SK-N-MC (cell line): ENCODE results near the gene SLCO1B1.
"Not testable (repeated sequence)": the region's sequence is repeated elsewhere in the genome, so short reads cannot be mapped to it uniquely, and the experiment has no call there.

Source experiments
- DNase-seq: peaks from one replicate; pipeline ENCODE4 v3.0.0-alpha.2; 2011; ENCODE audit warnings: low read depth, low spot score
- H3K27ac ChIP-seq: fragments of 200-600 bp; sonication (generic); 2 replicates; pipeline ENCODE4 v1.5.1; 2016; ENCODE audit warnings: mixed run types
- H3K36me3 ChIP-seq: fragments of 200-600 bp; sonication (generic); 2 replicates; pipeline ENCODE4 v1.6.1; 2017; ENCODE audit warnings: antibody characterized with exemption, low read length, mixed read lengths; ENCODE audit not compliant: insufficient read depth
- H3K4me3 ChIP-seq: fragments of 200-600 bp; sonication (generic); 2 replicates; pipeline ENCODE4 v1.5.1; 2016
- H3K9ac ChIP-seq: fragments of 200-600 bp; sonication (generic); 2 replicates; pipeline ENCODE4 v1.8.0; 2017; ENCODE audit warnings: mixed run types, mixed read lengths; ENCODE audit not compliant: insufficient read length
- H3K9me3 ChIP-seq: fragments of 200-600 bp; sonication (generic); 2 replicates; pipeline ENCODE4 v1.6.1; 2017; ENCODE audit warnings: low read depth, mild to moderate bottlenecking, antibody characterized with exemption, low read length, moderate library complexity, mixed read lengths
- EZH2 ChIP-seq: fragments of 200-600 bp; sonication (generic); IDR thresholded peaks from one replicate; pipeline ENCODE4 v1.6.1; 2017; ENCODE audit warnings: antibody characterized with exemption
- FOXP2 ChIP-seq: optimal IDR thresholded peaks from 2 replicates; pipeline ENCODE3; 2011; ENCODE audit warnings: mild to moderate bottlenecking, moderate library complexity; ENCODE audit not compliant: insufficient read depth; ENCODE audit errors: extremely low read length, control extremely low read depth
- POLR2AphosphoS5 ChIP-seq: IDR thresholded peaks from 2 replicates; pipeline ENCODE4 v1.6.1; 2012; ENCODE audit warnings: mild to moderate bottlenecking, low read depth, low read length, borderline replicate concordance

SLCO1B1 gene

DNA sequence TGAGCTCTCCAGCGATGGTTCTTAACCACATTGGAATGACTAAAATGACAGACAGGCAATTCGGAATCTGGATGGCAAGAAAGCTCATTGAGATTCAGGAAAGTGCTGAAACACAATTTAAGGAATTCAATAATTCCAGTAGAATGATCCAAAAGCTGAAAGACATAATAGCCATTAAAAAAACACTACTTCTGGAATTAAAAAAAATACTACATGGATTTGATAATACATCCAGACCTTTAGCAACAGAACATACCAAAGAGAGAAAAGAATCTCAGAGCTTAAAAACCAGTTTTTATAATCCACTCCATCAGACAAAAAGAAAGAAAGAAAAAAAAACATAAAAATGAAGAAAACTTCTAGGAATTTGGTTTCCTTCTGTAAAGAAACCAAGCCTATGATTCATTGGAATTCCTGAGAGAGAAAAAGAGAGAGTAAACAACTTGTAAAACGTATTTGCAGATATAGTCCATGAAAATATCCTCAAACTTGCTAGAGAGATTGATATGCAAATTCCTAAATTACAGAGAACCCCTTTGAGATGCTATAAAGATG lies 52.8 kb downstream of the SLCO1B1 start:
- Histone ChIP-seq H3K9ac (no peak overlapping the region), H3K9me3 (no peaks in the 10 kb centered on the region), H3K4me3 (no peak overlapping the region), H3K36me3 (no peaks in the 10 kb centered on the region), H3K27ac (no peak overlapping the region)
- DNase-seq = no peak
- TF ChIP-seq FOXP2 (no peak), EZH2 (no peak), POLR2AphosphoS5 (no peak)

GRCh38 chr12:21190016-21190415 lies 59.0 kb downstream of the SLCO1B1 start:
- no peaks in the 10 kb centered on the region for H3K9me3 ChIP-seq
- TF ChIP-seq POLR2AphosphoS5 (no peak), FOXP2 (no peak), EZH2 (no peak)
- no peak for DNase-seq
- no peak overlapping the region for H3K4me3 ChIP-seq
- H3K9ac ChIP-seq = no peak overlapping the region
- H3K36me3 ChIP-seq = no peaks in the 10 kb centered on the region
- H3K27ac ChIP-seq = no peak overlapping the region

- not testable (repeated sequence) for H3K9me3 ChIP-seq, DNase-seq, H3K9ac ChIP-seq, H3K36me3 ChIP-seq, H3K4me3 ChIP-seq, H3K27ac ChIP-seq
These were observed 83.4 kb downstream of the SLCO1B1 start for GRCh38 chr12:21214433-21214832.

GRCh38 chr12:21219206-21219605 lies 88.2 kb downstream of the SLCO1B1 start:
- no peak overlapping the region for H3K9ac ChIP-seq
- no peaks in the 10 kb centered on the region for H3K9me3 ChIP-seq
- H3K4me3 ChIP-seq = no peak overlapping the region
- H3K27ac ChIP-seq = no peak overlapping the region
- DNase-seq = no peak
- TF ChIP-seq POLR2AphosphoS5 (no peak), EZH2 (no peak), FOXP2 (no peak)
- no peaks in the 10 kb centered on the region for H3K36me3 ChIP-seq

DNA sequence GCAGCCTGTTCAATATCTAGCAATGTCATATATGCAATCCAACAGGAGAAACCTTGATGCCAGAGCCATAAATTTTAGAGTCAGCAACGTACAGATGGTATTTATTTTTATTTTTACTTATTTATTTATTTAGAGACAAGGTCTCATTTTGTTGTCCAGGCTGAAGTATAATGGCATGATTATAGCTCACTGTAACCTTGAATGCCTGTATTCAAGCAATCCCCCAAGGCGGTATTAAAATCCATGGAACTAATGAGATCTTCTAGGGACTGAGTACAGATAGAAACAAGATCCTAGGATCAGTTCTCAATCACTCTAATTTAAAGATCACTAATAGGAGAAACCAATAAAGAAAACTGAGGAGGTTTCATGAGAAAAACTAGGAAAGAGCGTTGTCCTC lies 89.3 kb downstream of the SLCO1B1 start:
- no peak for DNase-seq
- TF ChIP-seq POLR2AphosphoS5 (no peak), EZH2 (no peak), FOXP2 (no peak)

DNA sequence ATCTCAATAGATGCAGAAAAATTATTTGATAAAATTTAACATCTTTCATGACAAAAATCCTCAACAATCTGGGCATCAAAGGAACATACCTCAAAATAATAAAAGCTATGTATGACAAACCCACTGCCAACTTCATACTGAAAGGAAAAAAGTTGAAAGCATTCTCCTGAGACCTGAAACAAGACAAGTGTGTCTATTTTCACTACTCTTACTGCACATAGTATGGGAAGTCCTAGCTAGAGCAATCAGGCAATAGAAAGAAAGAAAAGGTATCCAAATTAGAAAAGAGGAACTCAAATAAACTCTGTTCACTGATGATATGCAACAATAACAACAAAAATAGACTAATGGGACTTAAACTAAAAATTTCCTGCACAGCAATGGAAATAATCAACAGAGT lies 90.1 kb downstream of the SLCO1B1 start:
- H3K4me3 ChIP-seq = no peak overlapping the region
- H3K27ac ChIP-seq = no peak overlapping the region
- no peaks in the 10 kb centered on the region for H3K36me3 ChIP-seq
- H3K9ac ChIP-seq = no peak overlapping the region
- no peak for TF ChIP-seq EZH2
- TF ChIP-seq FOXP2 = no peak
- no peak for TF ChIP-seq POLR2AphosphoS5
- no peak for DNase-seq
- no peaks in the 10 kb centered on the region for H3K9me3 ChIP-seq

More for the DNA sequence above, 89.3 kb downstream of the SLCO1B1 start:
- Histone ChIP-seq H3K9ac (no peak overlapping the region), H3K27ac (no peak overlapping the region), H3K4me3 (no peak overlapping the region), H3K36me3 (no peaks in the 10 kb centered on the region), H3K9me3 (no peaks in the 10 kb centered on the region)

DNA sequence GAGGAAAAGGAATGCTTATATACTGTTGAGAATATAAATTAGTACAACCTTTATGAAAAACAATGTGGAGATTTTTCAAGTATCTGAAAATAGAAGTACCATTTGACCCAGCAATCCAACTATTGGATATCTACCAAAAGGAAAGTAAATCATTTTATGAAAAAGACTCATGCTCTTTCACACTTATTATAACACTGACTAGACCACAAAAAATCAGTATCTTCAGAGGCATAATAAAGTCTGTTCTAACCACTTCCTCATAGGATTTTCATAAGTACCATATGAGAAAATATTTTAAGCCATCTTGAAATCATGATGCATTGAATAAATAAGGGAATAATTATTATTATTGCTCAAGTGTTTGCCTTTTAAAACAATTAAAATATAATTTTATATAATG lies 90.8 kb downstream of the SLCO1B1 start:
- no peak for TF ChIP-seq EZH2
- TF ChIP-seq FOXP2 = no peak
- no peak for TF ChIP-seq POLR2AphosphoS5
- Histone ChIP-seq H3K4me3 (no peak overlapping the region), H3K9ac (no peak overlapping the region), H3K9me3 (no peaks in the 10 kb centered on the region), H3K36me3 (no peaks in the 10 kb centered on the region), H3K27ac (no peak overlapping the region)
- DNase-seq = no peak

DNA sequence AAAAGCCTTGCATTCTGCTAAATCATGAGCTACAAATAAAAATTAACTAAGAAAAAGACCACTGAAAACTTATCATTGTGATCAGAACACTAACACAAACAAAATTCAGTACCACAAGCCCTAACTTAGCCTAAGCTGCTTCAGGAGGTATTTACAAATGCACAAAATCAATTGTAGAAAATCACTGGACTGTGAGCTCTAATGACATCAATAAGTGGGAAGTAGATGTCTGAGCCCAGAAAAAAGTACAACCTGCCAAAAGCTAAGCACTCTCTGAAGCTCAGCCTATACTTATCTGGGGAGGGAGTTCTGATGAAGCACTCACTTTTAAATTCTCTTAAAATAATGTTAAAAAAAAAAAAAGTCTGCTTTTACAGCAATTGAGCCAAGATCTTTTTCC lies 92.9 kb downstream of the SLCO1B1 start:
- H3K36me3 ChIP-seq = no peaks in the 10 kb centered on the region
- H3K27ac ChIP-seq = no peak overlapping the region
- no peak for DNase-seq
- no peak overlapping the region for H3K9ac ChIP-seq
- TF ChIP-seq FOXP2 (no peak), POLR2AphosphoS5 (no peak), EZH2 (no peak)
- H3K4me3 ChIP-seq = no peak overlapping the region
- no peaks in the 10 kb centered on the region for H3K9me3 ChIP-seq

GRCh38 chr12:21234395-21234794 lies 103.4 kb downstream of the SLCO1B1 start:
- TF ChIP-seq POLR2AphosphoS5 = no peak
- no peak for TF ChIP-seq FOXP2
- TF ChIP-seq EZH2 = no peak
- no peak overlapping the region for H3K27ac ChIP-seq
- no peaks in the 10 kb centered on the region for H3K9me3 ChIP-seq
- no peak overlapping the region for H3K9ac ChIP-seq
- no peaks in the 10 kb centered on the region for H3K36me3 ChIP-seq
- H3K4me3 ChIP-seq = no peak overlapping the region
- no peak for DNase-seq

- no peak for TF ChIP-seq POLR2AphosphoS5
- no peak for TF ChIP-seq FOXP2
- no peak for TF ChIP-seq EZH2
- H3K9ac ChIP-seq = no peak overlapping the region
- no peak overlapping the region for H3K27ac ChIP-seq
- no peaks in the 10 kb centered on the region for H3K9me3 ChIP-seq
- no peak overlapping the region for H3K4me3 ChIP-seq
- DNase-seq = no peak
- no peaks in the 10 kb centered on the region for H3K36me3 ChIP-seq
These were observed 108.9 kb downstream of the SLCO1B1 start for GRCh38 chr12:21239866-21240265.
